ENCODE results near the gene SNUPN. TPM values are rescaled to one million over a fixed set of nuclear protein-coding genes. Genes with fewer than 3 reads are reported as not detected.

The SNUPN gene
- total and polyA plus RNA-seq, 2 of the 4 experiments (the other 2 are of a cell fraction), result 23.8 to 24.1 TPM

- no peak overlapping the region for H4K91ac ChIP-seq (ENCODE audit: insufficient read depth, low read depth, low read length)
- POLR2A ChIA-PET (ENCODE audit: unreplicated experiment), result no interaction called here
Observed at GRCh38 chr15:75655931-75656330, 30.4 kb upstream of the SNUPN start.

More at GRCh38 chr15:75655931-75656330, 30.4 kb upstream of the SNUPN start:
- DNase-seq (no peak), ATAC-seq (ENCODE audit: low read depth) (no peak)
- Histone ChIP-seq H3K4me1 (ENCODE audit: control insufficient read depth, insufficient read depth, low read length) (peaks cover 35% of the 10 kb centered on the region), H3K27me3 (ENCODE audit: control insufficient read depth, insufficient read depth, low read length) (no peaks in the 10 kb centered on the region), H3K14ac (replicated peaks; ENCODE audit: low read depth, low read length) (no peak overlapping the region), H2AK9ac (replicated peaks; ENCODE audit: low read depth, low read length, poor library complexity) (no peak overlapping the region), H2BK20ac (ENCODE audit: low read depth, low read length) (no peak overlapping the region), H3K4me2 (ENCODE audit: low read depth, low read length) (no peak overlapping the region), H3K18ac (ENCODE audit: low read depth, low read length) (no peak overlapping the region), H2BK120ac (ENCODE audit: low read depth, low read length) (no peak overlapping the region), H3K9me1 (ENCODE audit: insufficient read depth, low read length) (peaks cover 37% of the 10 kb centered on the region), H3K4me3 (ENCODE audit: insufficient read depth, low read depth, low read length) (no peak overlapping the region), H3K23ac (ENCODE audit: low read depth, low read length) (no peak overlapping the region), H4K20me1 (ENCODE audit: insufficient read depth, low read length) (peaks cover 81% of the 10 kb centered on the region), H2AFZ (replicated peaks; ENCODE audit: low read length, poor library complexity) (no peak overlapping the region), H4K8ac (ENCODE audit: low read depth in 2 of 2, low read length in 2 of 2) (no peak overlapping the region), H2BK15ac (ENCODE audit: low read depth, low read length) (no peak overlapping the region), H3K27ac (ENCODE audit: insufficient read depth, low read length) (no peak overlapping the region), H3K4ac (ENCODE audit: low read depth, low read length) (no peak overlapping the region), H3K36me3 (ENCODE audit: control insufficient read depth, insufficient read depth, low read length) (peaks cover 65% of the 10 kb centered on the region), H3K56ac (ENCODE audit: extremely low read depth, insufficient read depth, low read length) (no peak overlapping the region), H4K5ac (ENCODE audit: low read depth, low read length) (no peak overlapping the region), H3K9me3 (ENCODE audit: control insufficient read depth, insufficient read depth, low read length) (no peaks in the 10 kb centered on the region), H2AK5ac (ENCODE audit: low read depth, low read length) (no peak overlapping the region), H3K79me1 (ENCODE audit: low read depth in 1 of 2, low read length in 2 of 2) (peaks cover 14 to 96% of the 10 kb centered on the region in 2 experiments), H2BK5ac (ENCODE audit: low read depth, low read length, poor library complexity, severe bottlenecking) (no peak overlapping the region), H3K9ac (ENCODE audit: low read depth, low read length) (no peak overlapping the region)
- TF ChIP-seq, protein P1, sequence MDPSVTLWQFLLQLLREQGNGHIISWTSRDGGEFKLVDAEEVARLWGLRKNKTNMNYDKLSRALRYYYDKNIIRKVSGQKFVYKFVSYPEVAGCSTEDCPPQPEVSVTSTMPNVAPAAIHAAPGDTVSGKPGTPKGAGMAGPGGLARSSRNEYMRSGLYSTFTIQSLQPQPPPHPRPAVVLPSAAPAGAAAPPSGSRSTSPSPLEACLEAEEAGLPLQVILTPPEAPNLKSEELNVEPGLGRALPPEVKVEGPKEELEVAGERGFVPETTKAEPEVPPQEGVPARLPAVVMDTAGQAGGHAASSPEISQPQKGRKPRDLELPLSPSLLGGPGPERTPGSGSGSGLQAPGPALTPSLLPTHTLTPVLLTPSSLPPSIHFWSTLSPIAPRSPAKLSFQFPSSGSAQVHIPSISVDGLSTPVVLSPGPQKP (IDR thresholded peaks at IDR 0.05; ENCODE audit: borderline replicate concordance, low read depth, low read length), result no peak
- peak; percentile 13; the same call in 1 of the 2 replicates for TF ChIP-seq CEBPB (IDR thresholded peaks at IDR 0.05; ENCODE audit: low read depth, low read length)
- intact Hi-C loops (cut with micrococcal nuclease) (no loop called here), dilution Hi-C loops (cut with HindIII; ENCODE audit: low sequenced_read_pairs, unreplicated experiment) (no loop called here), in situ Hi-C loops (cut with MboI; ENCODE audit: low sequenced_read_pairs) (no loop called here)
- no TSS peak for BruUV-seq (replicated peaks)
- CTCF ChIA-PET, result no interaction called here
- WGBS, 2 experiments (ENCODE audit: extremely low coverage in 2 of 2, insufficient read length in 1 of 2), result 100% methylated on average over 1 of the region's 4 CpGs; no CpG with 5 or more reads in 1 of the 2 experiments
